Measurements from ENCODE around the gene ARHGEF12. TPM values are rescaled to one million over a fixed set of nuclear protein-coding genes. Genes with fewer than 3 reads are reported as not detected.
A peak's percentile ranks its signal among the peaks of the same experiment; 100 is the strongest.

Gene ARHGEF12
- total RNA-seq, 1 donor from 2014 or later: 109 TPM

DNA sequence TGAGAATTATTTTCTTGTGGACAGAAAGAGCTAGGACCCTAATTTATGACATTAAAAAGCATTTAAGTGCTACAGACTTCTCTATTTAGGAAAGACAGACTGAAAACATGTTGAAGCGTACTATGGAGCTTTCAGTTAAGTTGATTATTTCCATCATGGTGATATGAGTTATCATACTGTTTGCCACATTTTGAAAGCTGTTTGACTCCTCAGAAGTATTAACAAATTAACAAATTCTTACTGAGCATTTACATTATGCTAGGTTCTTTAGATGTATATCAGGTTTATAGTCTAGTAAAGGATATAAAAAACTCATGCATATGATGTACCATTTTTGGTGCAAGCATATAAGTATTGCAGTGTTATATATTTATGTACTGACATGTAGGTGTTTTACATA, 50.1 kb downstream of the ARHGEF12 start:
- no peak for DNase-seq (ENCODE audit: low spot score)

DNA sequence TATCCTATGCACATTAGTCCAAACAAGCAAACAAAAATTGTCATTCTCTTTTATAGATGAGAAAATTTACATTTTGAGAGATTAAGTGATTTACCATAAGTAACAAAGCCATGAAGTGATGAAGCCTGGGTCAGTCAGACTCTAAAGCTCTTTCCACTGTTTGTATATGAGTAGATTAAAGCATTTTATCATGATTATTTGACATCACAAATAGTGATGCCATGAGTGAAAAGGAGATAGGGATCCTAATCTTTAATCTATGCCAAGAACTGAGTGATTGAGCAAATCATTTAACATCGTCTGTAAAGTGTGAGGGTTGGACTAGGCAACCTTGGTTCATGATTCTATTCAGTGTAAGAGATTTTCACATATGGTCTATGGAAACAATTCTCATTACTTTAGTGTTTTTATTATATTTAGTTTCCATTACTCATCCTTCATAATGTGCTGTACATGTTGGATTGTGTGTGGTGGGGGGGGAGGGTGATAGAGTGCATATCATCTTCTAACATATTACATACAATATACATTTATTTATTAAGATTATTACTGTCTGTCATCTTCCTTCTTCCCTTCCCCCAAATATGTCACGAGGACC, 50.7 kb downstream of the ARHGEF12 start:
- DNase-seq (ENCODE audit: low spot score): no peak

GRCh38 chr11:120388261-120388660, 52.0 kb downstream of the ARHGEF12 start:
- DNase-seq (ENCODE audit: low spot score): no peak

- DNase-seq (ENCODE audit: low spot score): no peak
Observed at GRCh38 chr11:120389693-120390584, 53.7 kb downstream of the ARHGEF12 start.

GRCh38 chr11:120390585-120390922, 54.3 kb downstream of the ARHGEF12 start:
- DNase-seq (ENCODE audit: low spot score): no peak

DNA sequence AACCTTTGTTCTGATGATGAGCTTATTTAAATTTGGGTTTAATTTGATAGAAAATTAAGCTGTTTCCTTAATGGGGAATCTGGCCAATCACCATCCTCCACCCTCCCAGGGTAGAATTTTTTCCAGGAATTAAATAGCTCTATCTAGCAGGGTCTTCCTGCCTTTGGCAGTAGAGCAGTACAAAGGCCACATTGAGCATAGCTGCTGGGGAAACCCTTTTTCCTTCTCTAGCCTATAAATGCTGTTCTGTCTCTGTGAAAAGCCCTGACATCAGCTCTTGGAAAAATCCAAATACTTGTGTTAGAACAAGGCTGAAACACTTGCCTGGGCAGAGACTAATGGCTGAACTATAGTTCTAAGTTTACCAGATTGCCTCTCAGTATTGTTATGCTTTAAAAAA, 55.1 kb downstream of the ARHGEF12 start:
- peak; percentile 57 for DNase-seq (ENCODE audit: low spot score)

DNA sequence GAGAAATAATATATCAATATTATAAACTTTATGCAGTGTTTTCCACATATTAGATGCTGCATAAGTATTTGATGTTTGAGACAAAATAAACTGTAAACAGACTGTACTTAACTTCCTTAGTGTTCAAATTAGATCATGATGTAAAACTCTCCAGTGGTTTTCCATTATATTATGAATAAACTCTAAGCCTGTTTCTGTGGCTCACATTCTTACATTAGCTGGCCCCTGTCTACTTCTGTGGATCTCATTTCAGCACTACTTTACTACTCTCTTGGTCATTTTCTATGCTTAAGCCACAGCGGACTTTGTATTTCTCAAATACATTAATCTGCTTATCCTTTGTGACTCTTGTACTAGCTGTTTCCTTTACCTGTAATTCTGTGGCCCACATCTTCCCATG, 55.6 kb downstream of the ARHGEF12 start:
- DNase-seq (ENCODE audit: low spot score): no peak

DNA sequence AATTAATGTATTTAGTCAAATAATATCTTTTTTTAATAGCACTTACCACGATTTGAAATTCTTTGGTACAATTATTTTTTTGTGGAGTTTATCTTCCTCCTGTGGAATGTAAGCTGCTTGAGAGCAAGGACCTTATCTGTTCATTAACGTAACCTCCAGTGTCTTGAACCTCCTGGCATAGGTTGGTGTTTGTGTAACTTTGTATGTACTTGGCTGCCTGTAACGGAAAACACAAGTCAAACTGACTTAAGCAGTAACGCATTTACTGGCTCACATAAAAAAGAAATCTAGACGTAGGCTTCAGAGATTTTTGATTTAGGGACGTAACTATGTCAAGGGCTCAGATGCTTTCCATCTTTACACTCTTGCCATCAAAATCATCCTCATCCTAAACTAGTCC, 56.1 kb downstream of the ARHGEF12 start:
- no peak for DNase-seq (ENCODE audit: low spot score)

GRCh38 chr11:120392793-120393192, 56.6 kb downstream of the ARHGEF12 start:
- no peak for DNase-seq (ENCODE audit: low spot score)

DNA sequence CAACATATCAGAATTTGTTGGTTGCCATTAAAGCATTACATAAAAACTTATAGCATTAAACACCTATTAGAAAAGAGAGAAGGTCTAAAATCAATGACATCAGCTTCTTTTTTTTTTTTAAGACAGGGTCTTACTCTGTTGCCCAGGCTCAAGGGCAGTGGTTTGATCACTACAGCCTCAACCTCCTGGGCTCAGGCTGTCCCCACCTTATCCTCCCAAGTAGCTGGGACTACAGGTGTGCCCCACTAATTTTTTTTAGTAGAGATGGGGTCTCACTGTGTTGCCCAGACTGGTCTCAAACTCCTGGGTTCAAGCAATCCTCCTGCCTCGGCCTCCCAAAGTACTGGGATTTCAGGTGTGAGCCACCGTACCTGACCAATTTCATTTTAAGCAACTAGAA, 57.9 kb downstream of the ARHGEF12 start:
- DNase-seq (ENCODE audit: low spot score): no peak

DNA sequence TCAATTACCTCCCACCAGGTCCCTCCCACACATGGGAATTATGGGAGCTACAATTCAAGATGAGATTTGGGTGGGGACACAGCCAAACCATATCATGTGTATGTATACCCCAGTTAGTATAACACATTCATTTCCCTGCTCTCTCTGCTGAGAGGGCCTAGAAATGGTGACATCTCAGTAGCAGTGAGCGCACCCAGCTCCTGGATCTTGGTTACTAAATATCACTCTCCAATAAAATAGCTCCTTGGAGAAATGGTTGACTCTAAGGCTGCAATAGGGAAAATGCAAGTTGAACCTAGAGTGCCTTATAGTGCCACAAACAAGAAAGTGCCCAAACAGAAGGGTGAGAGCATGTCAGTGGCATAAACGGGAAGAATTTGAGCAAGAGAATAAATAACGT, 59.6 kb downstream of the ARHGEF12 start:
- no peak for DNase-seq (ENCODE audit: low spot score)

- DNase-seq (ENCODE audit: low spot score): no peak
Observed at GRCh38 chr11:120398132-120398531, 61.9 kb downstream of the ARHGEF12 start.

DNA sequence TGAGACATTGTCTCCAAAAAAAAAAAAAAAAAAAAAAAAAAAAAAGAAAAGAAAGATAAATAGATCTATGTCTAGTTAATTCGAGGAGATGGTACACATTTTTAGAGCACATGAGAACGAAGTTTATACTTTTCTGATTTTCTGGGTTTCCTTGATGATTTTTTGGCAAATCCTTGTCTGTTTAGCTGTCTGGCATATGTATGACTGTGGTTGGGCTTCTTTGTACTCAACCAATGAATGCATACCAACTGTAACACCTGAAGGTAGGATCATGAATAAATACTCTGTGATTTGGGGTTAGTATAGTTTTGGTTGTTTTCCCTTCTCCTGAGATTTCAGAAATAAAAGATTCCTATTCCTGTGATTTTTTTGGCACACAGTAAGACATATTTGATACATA, 63.1 kb downstream of the ARHGEF12 start:
- no peak for DNase-seq (ENCODE audit: low spot score)

DNA sequence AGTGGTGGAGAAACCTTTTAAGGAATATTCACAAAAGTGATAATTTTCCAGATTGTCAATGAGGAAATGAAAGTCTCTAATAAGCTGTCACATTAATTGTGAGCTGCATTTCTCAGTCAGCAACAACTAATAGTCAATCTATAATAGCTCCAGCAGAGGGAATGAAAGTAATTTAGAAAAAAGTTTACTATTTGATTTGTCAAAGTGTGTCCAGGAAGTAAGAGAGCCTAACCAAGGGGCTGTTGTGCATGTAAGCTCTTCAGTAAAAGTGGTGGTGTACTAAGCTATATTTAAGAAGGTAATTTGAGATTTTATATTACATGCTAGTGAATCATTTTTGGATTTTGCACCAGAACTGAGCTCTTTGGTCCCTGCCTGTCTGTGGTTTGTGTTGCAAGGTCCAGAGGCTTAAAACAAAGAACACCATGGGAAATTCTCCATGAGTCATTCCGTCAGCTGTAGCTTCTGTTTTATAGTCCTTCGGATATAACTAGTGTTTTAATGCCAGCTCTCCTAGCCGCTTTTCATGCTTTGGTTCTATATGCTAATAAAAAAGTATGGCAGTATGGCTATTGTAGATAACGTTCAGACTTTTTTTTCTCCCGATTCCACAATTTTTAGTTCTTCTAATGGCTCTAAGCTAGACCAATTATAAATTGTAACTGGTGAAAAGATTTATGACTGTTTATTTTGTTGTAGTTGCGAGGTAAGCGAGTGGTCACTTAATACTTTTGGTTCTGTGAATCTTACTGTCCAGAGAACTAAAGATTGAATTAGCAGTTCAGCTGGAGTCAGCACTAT, 64.6 kb downstream of the ARHGEF12 start:
- peak; percentile 95 for DNase-seq (ENCODE audit: low spot score)

- DNase-seq (ENCODE audit: low spot score): peak; percentile 28
Observed at GRCh38 chr11:120401506-120401905, 65.3 kb downstream of the ARHGEF12 start.

- peak; percentile 46 for DNase-seq (ENCODE audit: low spot score)
Observed at GRCh38 chr11:120403966-120404365, 67.8 kb downstream of the ARHGEF12 start.

DNA sequence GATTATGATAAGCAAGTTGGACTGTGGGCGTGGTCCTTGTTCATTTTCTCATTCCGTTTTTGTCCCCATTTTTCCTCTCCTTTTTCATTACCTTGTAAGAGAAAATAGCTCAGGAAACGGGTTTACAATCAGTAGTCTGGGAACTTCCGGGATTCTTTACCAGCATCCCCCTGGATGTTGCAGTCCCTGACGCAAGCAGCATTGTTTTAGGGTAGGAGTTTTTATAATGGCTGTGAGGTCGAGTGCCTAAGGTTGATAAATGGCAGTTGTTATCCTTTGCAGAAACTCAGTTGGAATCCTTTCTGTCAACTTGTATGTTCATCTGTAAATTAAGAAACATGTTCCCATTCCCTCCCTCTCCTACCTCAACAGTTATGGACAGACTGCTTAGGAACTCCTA, 68.3 kb downstream of the ARHGEF12 start:
- no peak for DNase-seq (ENCODE audit: low spot score)

DNA sequence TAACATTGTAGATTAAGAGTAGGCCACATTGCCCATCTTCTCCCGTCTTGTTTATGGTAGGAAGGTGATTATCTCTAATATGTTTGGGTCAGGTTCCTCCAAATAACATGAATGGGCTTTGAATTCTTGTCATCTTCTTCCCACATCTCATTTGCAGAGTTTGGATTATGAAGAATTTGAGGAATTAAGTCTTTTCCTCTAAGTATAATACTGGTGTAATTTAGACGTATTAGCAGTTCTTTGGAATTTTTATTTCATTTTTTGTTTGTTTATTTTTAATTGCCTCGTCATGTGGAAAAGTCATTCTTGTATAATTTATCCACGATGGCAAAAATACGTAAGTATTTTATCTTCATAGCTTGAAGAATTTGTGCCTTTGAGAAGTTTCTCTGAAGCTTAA, 73.4 kb downstream of the ARHGEF12 start:
- no peak for DNase-seq (ENCODE audit: low spot score)

GRCh38 chr11:120410622-120411380, 74.6 kb downstream of the ARHGEF12 start:
- no peak for DNase-seq (ENCODE audit: low spot score)

DNA sequence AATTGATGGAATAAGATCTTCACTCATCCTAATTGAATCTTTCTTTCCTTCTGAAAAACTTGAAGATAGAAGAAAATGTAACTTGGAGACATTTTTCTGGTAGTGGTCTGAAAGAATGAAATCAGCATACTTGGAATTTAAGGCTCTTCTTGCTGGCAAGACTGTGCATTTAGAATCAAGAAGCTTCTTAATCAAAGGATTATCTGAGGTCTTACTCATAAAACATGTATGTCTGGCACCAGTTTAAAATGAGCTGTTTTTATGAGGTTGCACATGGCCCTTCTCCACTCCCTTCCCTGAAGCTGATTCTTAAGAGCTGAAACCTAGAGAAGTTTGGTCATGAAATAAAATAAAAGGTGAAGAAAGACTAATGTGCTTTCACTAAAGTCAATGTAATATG, 77.3 kb downstream of the ARHGEF12 start:
- DNase-seq (ENCODE audit: low spot score): peak; percentile 90

- no peak for DNase-seq (ENCODE audit: low spot score)
Observed at GRCh38 chr11:120420572-120420971, 84.4 kb downstream of the ARHGEF12 start.
